ENCODE results near the gene DCTN2.

The DCTN2 gene

DNA sequence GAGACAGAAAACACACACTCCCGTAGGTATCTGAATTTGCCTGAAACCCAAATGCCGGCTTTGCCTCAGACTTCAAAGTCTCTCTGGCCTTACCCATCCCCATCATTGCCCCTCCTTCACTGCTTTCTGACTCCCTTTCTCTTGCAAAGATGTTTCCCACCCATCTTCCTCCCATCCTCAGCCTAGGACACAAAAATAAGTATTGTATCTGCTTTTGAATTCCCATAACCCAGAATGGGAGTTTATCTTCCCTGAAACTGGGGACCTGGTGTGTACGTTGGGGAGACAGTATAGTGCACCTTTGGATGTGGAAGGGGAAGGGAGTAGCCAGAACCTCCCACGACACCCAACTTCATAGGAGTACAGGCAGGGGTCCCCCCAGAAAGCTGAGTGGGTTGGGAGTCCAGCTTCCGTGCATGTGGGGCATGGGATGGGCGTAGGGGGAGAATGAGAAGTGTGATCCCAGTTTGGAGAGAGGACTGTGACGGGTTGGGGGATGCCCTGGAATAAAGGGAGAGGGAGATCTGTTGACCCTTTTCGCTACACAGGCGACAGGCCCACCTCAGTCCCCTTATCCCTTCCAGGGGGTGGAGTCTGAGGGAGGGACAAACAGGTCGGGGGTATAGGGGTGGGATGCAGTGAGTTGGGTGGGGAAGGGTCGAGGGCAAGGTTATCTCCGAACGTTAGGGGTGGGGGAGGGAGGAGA, 2.4 kb upstream of the DCTN2 start:
- no peak for DNase-seq

DNA sequence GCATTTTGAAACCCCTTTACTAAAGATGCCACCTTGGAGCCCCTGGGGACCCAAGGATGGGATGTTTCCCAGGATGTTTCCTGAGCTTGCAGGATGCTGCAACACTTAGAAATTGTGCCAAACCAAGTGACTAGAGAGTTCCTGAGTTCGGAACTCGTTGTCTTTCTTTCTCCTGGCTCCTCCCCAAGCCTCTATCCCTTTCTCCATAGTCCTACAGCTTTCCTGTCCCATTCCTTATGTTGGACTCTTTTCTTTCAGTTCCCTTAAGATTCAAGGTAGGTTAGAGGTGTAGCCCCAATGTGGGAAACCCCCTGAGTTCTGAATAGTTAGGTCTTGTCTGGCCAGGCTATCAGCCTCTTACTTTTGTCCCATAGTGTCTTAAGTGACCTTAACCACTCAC, 1.5 kb upstream of the DCTN2 start:
- DNase-seq = no peak

DNA sequence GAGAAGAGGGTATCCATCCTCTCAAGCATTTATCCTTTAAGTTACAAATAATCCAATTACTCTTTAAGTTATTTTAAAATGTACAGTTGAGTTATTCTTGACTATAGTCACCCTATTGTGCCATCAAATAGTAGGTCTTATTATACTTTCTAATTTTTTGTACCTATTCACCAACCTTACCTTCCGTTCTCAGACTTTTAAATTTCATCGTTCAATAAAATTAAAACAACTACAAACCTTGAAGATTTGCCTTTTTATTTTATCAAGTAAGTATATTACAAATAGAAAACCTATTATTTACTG, 972 bp upstream of the DCTN2 start:
- DNase-seq = no peak

DNA sequence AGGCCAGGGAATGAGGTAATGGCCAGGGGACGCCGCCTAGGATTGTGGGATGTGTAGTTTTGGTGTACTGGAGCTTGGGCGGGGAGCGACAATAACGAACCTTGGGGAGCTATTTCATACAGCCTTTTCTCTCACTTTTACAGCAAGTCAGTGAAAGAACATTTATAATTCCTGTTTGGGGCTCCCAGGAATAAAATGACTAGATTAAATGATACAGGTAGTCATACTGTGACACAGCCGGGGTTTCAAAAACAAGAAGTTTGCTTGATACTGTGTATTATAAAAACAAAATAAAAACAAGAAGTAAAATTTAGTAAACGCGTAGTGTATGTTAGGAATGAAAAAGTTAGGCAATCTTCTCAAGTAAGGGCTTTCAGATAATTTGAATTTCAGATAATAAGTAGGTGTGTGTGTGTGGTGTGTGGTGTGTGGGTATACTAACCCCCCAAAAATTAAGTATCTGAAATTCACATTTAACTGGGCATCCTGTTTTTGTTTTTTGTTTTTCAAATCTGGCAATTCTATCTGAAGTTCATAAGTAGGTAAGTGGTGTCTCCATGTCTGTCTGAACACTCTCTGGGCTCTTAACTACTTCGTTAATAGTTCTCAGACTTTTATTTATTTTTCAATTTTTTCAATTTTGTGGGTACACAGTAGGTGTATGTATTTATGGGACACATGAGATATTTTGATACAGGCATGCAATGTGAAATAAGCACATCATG, 458 bp upstream of the DCTN2 start:
- DNase-seq = no peak

DNA sequence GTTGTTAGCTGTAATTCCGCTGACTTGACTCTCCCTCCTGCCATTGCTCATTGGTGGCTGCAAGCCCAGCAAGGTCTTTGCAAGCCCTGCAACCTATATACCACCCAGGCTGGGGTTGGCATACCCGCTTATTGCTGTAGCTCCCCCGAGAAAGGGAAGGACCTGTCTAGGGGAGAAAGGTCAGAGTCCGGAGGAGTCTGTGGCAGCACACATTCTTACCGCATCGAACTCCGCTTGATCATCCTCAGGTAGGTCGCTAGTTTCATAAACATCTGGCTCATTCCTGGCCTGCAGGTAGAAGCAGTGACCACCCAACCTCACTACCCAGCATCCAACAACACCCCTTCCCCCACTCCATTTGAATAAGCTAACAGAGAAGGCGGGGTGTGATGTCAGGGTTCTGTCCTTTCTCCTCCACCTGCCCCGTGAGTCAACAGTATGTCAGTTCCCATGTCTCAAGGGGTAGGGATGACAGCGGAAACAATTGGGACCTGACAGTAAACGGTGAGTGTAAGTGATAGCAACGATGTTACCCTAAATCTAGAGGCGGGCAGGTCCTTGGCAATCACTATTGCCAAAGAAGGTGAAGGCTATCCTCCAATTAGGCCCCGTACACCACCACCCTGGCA, 1.1 kb downstream of the DCTN2 start:
- no peak for DNase-seq

DNA sequence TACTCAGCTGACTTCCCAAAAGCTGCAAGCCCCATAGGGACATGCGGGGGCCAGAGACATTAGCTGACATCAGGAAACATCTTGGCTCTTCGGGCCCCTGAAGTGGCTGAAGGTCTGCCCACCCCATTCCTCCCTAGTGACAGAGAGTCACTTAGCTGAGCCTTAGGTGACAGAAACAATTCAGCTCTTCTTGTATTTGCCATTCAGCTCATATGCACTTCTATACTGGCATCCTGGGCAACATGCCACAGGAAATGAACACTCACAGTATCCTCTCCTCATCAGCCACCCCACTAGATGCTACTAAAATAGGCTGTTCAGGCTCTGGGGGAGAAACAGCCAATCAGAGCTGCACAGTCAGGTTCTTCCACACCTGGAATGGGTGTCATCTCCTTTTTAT, 3.4 kb downstream of the DCTN2 start:
- no peak for DNase-seq

DNA sequence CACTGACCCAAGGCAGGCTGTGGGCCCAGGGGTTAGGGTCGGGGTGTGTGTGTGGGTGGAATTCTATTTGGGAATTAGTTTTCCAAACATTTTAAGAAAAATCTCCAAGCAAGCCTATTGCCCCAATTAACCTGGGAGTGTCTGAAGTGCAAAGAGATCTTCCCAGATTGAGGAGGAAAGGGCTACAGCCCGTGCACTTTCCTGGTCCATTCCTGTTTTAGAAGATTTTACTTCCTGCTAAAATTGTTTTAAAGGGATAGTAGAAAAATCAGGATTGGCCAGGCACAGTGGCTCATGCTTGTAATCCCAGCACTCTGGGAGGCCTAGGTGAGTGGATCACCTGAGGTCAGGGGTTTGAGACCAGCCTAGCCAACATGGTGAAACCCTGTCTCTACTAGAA, 5.3 kb downstream of the DCTN2 start:
- no peak for DNase-seq

DNA sequence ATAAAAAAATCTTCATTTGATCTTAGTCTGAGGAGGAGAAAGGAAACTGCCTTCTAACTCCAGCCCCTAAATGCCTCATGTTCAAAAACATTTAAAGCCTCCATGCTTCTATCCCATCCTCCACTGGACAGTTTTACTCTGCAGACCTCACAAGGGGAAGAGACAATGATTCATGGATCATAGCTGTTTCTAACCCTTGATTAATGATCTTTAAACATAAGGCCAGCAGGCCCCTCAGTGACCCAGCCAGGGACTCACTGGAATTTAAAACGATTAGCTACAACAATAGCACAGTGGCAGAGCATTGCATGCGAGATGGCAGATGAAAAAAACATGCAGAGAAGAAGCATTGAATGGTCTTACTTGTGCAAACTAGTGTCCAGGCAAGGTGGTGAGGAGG, 6.0 kb downstream of the DCTN2 start:
- DNase-seq = no peak

DNA sequence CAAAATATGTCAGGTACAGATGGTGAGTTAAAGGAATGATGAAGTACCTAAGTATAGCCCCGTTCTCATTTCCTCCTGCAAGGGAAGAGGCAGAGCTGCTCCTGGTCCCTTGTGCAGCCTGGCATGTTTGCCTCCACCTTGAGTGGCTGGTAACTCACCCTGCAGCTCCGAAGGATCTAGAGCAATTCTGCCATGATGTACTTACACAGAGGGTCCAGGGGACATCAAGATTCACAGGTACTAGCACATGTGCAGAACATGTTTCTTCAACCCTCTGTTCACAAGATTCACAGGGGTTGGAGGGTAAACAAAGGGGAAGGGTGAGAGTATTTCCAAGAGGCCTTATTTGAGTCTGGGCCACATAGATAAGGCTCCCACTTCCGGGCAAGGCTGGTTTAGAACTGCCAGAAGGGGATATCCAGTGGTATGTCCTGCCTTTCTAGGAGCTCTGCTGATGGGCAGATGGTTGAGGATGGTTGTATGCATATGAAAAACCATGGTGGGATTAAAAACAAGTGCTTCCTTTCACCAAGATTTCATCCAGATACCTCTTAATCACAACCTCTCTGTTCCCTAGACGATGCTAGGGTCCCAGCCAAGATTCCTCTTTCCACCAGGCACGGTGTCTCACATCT, 7.7 kb downstream of the DCTN2 start:
- DNase-seq = no peak

DNA sequence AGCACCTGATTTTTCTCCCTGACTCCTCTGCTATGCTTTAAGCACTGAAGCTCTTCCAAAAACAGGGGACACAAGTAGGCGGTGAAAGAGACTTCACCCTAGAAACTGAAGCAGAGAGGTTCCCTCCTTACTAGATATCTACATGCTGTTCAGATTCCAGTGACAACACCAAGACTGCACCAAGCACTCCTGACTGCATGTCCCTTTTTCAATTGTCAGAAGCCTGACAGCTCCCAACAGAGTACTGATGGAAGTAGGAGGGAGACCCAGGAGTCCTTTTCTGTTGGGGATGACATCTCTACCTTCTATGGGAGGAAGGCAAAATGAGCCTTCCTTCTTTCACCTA, 10.4 kb downstream of the DCTN2 start:
- no peak for DNase-seq

DNA sequence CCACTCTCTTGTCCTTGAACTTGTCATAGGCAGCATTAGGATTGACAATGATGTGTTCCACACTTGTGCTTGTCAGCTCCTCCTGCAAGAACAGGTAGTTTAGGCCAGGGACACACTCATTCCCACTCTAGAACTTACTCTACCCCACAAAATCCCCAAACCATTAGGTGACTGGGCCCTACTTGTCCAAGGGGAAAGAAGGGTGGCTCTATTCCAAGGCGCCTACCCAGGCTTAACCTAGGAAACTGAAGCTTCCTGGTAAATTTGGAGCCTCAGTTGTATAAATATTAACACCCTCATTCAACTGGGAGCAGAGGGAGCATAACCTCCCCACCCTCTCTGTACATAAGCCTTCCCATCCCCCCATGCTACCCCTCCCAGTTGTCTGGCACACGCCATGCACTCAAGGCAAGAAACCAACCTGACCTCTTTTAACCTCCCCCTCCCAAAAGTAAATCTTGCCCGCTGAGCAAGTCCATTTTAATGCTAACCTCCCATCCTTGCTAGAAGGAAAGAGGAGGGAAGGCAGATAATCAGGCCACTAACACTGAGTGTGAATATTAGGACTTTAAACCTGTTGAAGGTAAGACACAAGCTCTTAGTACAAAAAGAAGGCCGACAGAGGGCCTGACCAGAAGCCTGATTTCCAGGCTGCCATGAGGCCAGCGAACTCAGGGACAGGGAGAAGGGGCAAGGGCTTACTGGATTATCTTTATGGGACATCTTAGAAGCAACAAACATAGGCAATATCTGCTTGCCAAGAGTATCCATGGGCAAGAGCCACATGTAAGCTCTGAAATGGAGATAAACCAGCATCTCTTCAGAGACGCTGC, 11.0 kb downstream of the DCTN2 start:
- no peak for DNase-seq

DNA sequence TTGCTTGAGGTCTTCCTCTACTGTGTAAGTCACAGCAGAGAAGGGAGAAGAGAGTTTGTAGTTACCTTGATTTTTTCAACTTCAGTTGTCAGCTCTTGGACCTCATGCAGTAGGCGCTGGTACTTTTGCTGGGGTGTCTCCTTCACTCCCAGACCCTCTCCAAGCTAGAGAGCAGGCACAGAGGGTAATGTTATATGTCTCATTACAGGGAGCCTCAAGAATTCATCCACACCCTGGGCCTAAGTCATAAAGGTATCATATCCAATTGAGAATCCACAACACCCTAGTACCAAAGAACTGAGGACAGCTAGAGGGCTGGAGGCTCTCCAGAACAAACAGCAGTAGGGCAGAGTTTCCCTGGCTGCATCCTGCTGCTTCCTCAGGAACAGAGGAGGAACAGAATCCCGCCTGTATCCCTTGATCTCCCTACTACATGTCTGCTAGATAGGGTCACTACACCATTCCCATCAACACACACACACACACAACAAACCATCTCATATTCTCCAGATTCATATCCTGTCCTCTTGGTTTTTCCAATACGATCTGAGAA, 11.9 kb downstream of the DCTN2 start:
- no peak for DNase-seq

DNA sequence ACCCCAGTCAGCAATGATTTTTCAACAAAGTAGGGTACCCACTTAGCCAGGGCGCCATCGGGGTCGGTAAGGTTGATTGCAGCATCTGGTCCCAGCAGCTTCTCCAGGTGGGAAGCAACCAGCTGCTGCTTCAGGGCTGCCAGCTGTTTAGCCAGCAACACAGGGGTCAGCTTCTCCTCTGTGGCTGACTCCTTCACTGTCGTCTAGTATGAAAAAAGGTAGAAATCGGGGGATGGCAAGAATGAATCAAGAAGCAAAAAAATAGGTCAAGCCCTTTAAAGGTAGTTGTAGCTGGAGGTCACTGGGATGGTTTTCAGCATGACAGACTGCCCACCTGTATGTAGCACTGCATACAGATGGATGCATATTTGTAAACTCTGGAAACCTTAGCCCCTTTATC, 12.7 kb downstream of the DCTN2 start:
- no peak for DNase-seq

DNA sequence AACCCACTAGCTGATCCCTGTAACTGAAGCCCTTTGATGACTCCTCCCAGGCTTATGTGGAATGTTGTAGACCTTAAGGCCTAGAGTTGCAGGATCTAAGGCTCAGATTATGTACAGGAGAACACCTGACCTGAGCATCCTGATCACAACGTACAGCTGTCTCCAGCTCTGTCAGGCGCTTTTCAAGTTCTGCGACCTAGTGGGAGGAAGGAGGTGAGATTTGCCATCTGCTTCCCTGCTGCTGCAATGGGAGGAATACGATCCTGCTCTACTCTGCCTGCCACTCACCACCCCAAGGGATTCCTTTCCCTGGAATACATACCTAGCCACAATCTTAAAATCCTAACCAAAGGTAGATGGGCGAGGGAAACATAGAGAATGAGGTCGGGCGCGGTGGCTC, 13.9 kb downstream of the DCTN2 start:
- DNase-seq = no peak

DNA sequence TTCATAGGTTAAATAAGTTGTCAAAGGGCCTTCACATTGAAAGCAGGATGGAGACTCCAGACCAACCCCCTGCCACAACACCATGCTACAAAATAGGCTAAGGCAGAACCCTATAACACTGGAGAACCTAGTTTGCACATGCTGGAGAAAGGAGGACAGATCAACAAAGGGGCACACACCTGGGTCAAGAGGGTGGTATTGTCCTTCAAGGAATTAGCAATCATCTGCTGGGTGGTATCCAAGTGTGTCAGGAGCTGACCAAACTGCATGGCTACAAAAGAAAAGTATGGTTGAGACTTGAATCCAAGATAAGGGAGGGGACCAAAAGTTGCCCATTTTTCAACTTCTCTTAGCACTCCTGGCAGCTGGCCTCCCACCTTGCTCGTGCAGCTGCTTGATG, 15.2 kb downstream of the DCTN2 start:
- no peak for DNase-seq

DNA sequence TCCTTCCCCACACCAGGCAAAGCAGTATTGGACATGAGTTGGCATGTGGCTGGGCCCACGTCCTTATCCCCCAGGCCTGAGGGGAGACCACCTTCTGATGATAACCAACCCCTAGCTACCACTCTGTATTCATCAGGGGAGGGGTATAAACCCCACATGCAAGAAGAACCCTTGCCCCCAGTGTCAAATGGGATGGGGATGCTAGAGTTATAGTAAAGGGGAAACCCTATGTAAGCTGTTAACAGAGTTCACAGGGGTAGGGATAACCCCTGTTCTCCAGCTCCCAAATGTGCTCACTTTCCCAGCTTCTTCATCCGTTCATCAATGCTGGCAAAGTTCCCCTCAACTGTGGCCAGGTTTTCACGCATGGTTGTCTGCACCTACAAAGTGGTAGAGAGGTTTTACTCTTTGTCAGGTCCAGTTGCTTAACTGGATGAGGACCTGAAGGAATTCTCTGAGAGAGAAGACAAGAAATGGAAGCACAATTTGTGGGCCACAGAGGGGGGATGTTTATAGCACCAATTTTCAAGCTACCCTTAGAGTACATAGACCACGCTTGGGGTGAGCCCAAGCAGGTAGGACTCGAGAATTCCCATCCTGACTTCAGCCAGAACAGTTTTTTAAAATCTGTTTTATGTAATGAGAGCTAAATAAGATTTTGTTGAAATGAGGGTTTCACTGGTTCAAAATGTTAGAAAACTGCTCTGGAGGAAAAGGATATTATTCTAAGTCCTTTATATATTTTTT, 16.4 kb downstream of the DCTN2 start:
- no peak for DNase-seq

DNA sequence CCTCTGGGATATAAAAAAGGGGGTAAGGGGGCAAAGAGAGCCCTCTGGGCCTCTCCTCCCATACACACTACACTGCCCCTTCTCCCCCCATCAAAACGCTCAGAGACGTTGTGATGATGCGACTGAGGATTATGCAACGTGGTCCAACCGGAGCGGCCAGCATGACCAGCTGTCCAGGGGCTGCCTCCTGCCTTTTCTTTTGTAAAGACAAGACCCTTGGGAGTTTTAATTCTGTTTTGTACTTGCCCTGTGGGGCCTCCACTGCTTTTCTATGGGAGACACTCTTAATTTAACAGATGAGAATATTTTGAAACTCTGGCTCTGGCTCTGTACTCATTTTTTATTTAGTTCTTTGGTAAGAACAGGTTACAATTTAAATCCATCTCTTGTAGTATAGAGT, 17.2 kb downstream of the DCTN2 start:
- no peak for DNase-seq

DNA sequence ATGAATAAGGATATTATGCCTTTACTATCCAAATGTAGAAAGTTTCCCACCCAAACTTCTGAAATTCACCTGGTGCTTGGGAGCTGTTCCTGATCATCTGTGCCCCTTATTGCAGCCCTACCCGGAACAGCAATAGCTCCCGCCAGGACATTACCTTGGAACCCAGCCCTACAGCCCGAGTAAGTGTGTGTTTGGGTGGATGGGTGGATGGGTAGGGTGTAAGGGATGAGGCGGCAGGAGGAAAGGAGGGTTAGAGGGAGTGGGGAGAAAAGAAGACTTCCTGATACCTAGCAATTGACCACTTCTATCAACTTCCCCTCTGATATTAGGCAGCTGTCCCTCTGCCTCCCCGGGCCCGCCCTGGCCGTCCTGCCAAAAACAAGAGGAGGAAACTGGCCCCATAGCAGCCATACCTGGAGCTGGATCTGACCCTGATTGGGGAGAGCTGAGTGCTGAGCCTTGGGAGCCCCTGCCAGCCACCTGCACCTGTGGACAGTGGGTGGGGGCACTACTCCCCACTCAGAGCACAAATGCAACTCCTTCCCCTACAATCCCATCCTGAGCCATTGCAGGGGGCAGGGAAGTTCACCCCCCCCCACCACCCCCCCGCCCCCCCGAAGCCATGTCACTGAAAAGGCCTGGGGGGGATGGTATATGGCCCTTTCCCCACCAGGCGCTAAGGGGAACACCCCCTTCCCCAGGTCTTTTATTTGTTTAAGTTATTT, 18.0 kb downstream of the DCTN2 start:
- DNase-seq = no peak

DNA sequence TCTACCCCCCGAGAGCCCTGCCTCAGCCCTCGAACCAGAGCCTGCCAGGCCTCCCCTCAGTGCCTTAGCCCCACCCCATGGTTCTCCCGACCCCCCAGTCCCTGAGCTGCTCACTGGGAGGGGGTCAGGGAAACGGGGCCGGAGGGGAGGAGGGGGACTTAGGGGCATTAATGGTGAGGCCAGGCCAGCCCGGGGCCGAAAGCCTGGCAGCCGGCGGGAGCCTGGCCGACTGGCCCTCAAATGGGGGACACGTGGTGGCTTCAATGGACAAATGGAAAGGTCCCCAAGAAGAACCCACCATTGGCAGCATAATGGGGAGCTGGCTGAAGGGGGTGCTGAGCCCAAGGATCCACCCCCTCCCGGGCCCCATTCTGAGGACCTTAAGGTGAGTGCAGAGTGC, 18.8 kb downstream of the DCTN2 start:
- no peak for DNase-seq

DNA sequence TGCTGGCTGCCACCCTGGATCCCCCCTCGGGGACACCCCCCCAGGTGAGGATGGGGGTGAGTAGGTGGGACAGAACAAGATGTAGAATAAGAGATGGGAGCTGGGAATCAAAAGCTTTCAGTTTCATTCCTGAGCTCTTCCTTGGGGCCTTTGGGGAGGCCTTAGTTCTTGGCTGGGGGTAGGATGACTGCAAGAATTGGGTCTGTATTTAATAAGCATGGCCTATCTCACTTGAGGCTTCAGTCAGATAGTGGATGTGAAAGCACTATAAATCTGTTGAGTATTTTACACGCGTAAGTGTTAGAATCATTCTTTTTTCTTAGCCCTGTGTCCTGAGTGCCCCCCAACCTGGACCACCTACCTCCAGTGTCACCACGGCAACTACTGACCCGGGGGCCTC, 19.8 kb downstream of the DCTN2 start:
- DNase-seq = no peak

DNA sequence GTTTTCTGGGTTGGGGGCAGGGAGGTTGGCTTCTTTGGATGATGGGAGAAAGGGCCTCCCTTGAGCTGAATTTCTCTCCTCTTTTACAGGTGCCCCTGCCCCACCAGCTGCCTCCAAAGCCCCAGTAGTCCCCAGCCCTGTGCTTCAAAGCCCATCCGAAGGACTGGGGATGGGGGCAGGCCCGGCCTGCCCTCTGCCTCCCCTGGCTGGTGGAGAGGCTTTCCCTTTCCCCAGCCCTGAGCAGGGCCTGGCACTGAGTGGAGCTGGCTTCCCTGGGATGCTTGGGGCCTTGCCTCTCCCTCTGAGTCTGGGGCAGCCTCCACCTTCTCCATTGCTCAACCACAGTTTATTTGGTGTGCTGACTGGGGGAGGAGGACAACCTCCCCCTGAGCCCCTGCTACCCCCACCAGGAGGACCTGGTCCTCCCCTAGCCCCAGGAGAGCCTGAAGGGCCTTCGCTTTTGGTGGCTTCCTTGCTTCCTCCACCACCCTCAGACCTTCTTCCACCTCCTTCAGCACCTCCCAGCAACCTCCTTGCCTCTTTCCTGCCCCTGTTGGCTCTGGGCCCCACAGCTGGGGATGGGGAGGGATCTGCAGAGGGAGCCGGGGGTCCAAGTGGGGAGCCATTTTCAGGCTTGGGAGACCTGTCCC, 20.4 kb downstream of the DCTN2 start:
- no peak for DNase-seq

Data from GDM1 (cell line).